SK-N-SH (cell line): ENCODE measurements around the gene ADCK1. TPM values are rescaled to one million over a fixed set of nuclear protein-coding genes. Genes with fewer than 3 reads are reported as not detected.

Source experiments
- CTCF ChIA-PET: fragments of 300-600, 350-600 bp; formaldehyde crosslinking; extraction: SDS; loops from one replicate; lab custom pipeline; 2021; lab: Yijun Ruan, JAX
- POLR2A ChIA-PET: fragments of 350-600 bp; sonication (Branson Sonifier 250); formaldehyde crosslinking; extraction: SDS; loops from one replicate; lab custom pipeline; 2020; ENCODE audit warnings: antibody characterized with exemption, inconsistent platforms; lab: Yijun Ruan, JAX
- DNase-seq: peaks from one replicate; pipeline ENCODE4 v3.0.0; 2012
- H2AFZ ChIP-seq: fragments of 200-600 bp; sonication (generic); 2 replicates; pipeline ENCODE4 v1.8.1; 2016; ENCODE audit warnings: antibody characterized with exemption, mild to moderate bottlenecking, low read depth
- H3F3A ChIP-seq: fragments of 200-600 bp; sonication (generic); replicated peaks from 2 replicates; pipeline ENCODE3; 2016; ENCODE audit warnings: antibody characterized with exemption, mild to moderate bottlenecking; ENCODE audit not compliant: insufficient read depth
- H3K27ac ChIP-seq, 2 experiments: fragments of 200-500 bp in 1 of 2; fragments of 200-600 bp in 1 of 2; sonication (Bioruptor generic) in 1 of 2; sonication (generic), shearing (Covaris generic) in 1 of 2; 2 replicates each; pipeline versions ENCODE4 v1.5.1 to v1.6.1; 2014 to 2016; ENCODE audit warnings: low read depth in 2 of 2, inconsistent platforms in 1 of 2, low read length in 1 of 2, mild to moderate bottlenecking in 1 of 2, mixed read lengths in 1 of 2
- H3K27me3 ChIP-seq: fragments of 200-600 bp; sonication (generic), shearing (Covaris generic); 2 replicates; pipeline ENCODE4 v1.6.1; 2016; ENCODE audit warnings: mixed run types; ENCODE audit not compliant: insufficient read depth
- H3K36me3 ChIP-seq, 2 experiments: fragments of 200-500 bp in 1 of 2; fragments of 200-600 bp in 1 of 2; sonication (Bioruptor generic) in 1 of 2; sonication (generic) in 1 of 2; replicated peaks in 1 of 2; 2 replicates each; pipeline versions ENCODE3 to v1.5.1; 2014 to 2016; ENCODE audit warnings: low read length in 1 of 2, mild to moderate bottlenecking in 1 of 2; ENCODE audit not compliant: insufficient read depth in 2 of 2, control insufficient read depth in 1 of 2
- H3K4me1 ChIP-seq, 2 experiments: fragments of 200-500 bp in 1 of 2; fragments of 200-600 bp in 1 of 2; sonication (Bioruptor generic) in 1 of 2; sonication (generic), shearing (Covaris generic) in 1 of 2; 2 replicates each; pipeline versions ENCODE4 v1.5.1 to v1.6.1; 2014 to 2016; ENCODE audit warnings: low read depth in 1 of 2, low read length in 1 of 2, mixed run types in 1 of 2; ENCODE audit not compliant: insufficient read depth in 2 of 2, control insufficient read depth in 1 of 2
- H3K4me2 ChIP-seq: fragments of 200-600 bp; sonication (generic), shearing (Covaris generic); 2 replicates; pipeline ENCODE4 v1.6.1; 2017; ENCODE audit warnings: mixed run types
- H3K4me3 ChIP-seq, 2 experiments: fragments of 200-500 bp in 1 of 2; fragments of 200-600 bp in 1 of 2; sonication (Bioruptor generic) in 1 of 2; sonication (generic), shearing (Covaris generic) in 1 of 2; 2 replicates each; pipeline versions ENCODE4 v1.5.1 to v1.8.1; 2014 to 2016; ENCODE audit warnings: low read depth in 2 of 2, inconsistent platforms in 1 of 2, low read length in 1 of 2, mild to moderate bottlenecking in 1 of 2, mixed read lengths in 1 of 2, moderate library complexity in 1 of 2
- H3K79me2 ChIP-seq: fragments of 200-600 bp; sonication (generic); 2 replicates; pipeline ENCODE4 v1.8.1; 2017; ENCODE audit warnings: mild to moderate bottlenecking; ENCODE audit not compliant: insufficient read depth
- H3K9ac ChIP-seq: fragments of 200-600 bp; sonication (generic); 2 replicates; pipeline ENCODE4 v1.6.1; 2017; ENCODE audit warnings: mixed run types
- H3K9me2 ChIP-seq: fragments of 200-600 bp; sonication (generic); 2 replicates; pipeline ENCODE4 v1.6.1; 2017; ENCODE audit warnings: mixed run types
- H3K9me3 ChIP-seq: fragments of 200-600 bp; sonication (generic); 2 replicates; pipeline ENCODE4 v1.6.1; 2017; ENCODE audit warnings: mixed run types, mild to moderate bottlenecking, moderate library complexity
- H4K20me1 ChIP-seq: fragments of 200-600 bp; sonication (generic); 2 replicates; pipeline ENCODE4 v1.6.1; 2017; ENCODE audit warnings: mild to moderate bottlenecking, mixed run types; ENCODE audit not compliant: insufficient read depth
- ELF1 ChIP-seq: IDR thresholded peaks from 2 replicates; pipeline ENCODE4 v1.4.0; 2012
- EP300 ChIP-seq, 2 experiments: IDR thresholded peaks; 2 replicates each; pipeline versions ENCODE4 v1.4.0 to v1.6.1; 2012; ENCODE audit warnings: borderline replicate concordance in 1 of 2, low read depth in 1 of 2, low read length in 1 of 2
- EZH2phosphoT487 ChIP-seq: fragments of 200-600 bp; sonication (generic); IDR thresholded peaks from 2 replicates; pipeline ENCODE4 v1.6.1; 2017; ENCODE audit warnings: low read depth, mixed run types, mild to moderate bottlenecking, antibody characterized with exemption, moderate library complexity, borderline replicate concordance
- FOXM1 ChIP-seq: IDR thresholded peaks from 2 replicates; pipeline ENCODE4 v1.4.0; 2012; ENCODE audit warnings: low read depth, mild to moderate bottlenecking
- GABPA ChIP-seq: IDR thresholded peaks from 2 replicates; pipeline ENCODE4 v1.4.0; 2012; ENCODE audit warnings: low read depth, mild to moderate bottlenecking
- GATA2 ChIP-seq: sonication (generic); formaldehyde crosslinking; IDR thresholded peaks from 2 replicates; pipeline ENCODE4 v1.5.0; 2020; ENCODE audit warnings: mild to moderate bottlenecking, missing genetic modification reagents
- MAX ChIP-seq: IDR thresholded peaks from 2 replicates; pipeline ENCODE4 v1.4.0; 2012; ENCODE audit warnings: low read depth
- MEF2A ChIP-seq: IDR thresholded peaks from 2 replicates; pipeline ENCODE4 v1.4.0; 2012; ENCODE audit warnings: low read depth, borderline replicate concordance
- MXI1 ChIP-seq: IDR thresholded peaks from 2 replicates; pipeline ENCODE4 v1.6.1; 2012; ENCODE audit warnings: mild to moderate bottlenecking, low read depth, low read length, improper control_type of control experiment
- NFIC ChIP-seq: IDR thresholded peaks from 2 replicates; pipeline ENCODE4 v1.4.0; 2012; ENCODE audit warnings: borderline replicate concordance
- POLR2AphosphoS5 ChIP-seq: IDR thresholded peaks from 2 replicates; pipeline ENCODE4 v1.6.1; 2012; ENCODE audit warnings: low read depth, low read length
- RAD21 ChIP-seq: IDR thresholded peaks from 2 replicates; pipeline ENCODE4 v1.6.1; 2012; ENCODE audit warnings: mild to moderate bottlenecking, low read length
- RFX5 ChIP-seq: IDR thresholded peaks from 2 replicates; pipeline ENCODE4 v1.6.1; 2012; ENCODE audit warnings: mild to moderate bottlenecking, improper control_type of control experiment, low read length
- RXRA ChIP-seq: IDR thresholded peaks from 2 replicates; pipeline ENCODE4 v1.4.0; 2012; ENCODE audit warnings: low read depth, mild to moderate bottlenecking, borderline replicate concordance
- SMC3 ChIP-seq: IDR thresholded peaks from 2 replicates; pipeline ENCODE4 v1.6.1; 2012; ENCODE audit warnings: low read depth, low read length, improper control_type of control experiment
- USF1 ChIP-seq: IDR thresholded peaks from 2 replicates; pipeline ENCODE4 v1.4.0; 2012; ENCODE audit warnings: low read depth, borderline replicate concordance
- YY1 ChIP-seq: IDR thresholded peaks from 2 replicates; pipeline ENCODE4 v1.4.0; 2012; ENCODE audit warnings: low read depth, mild to moderate bottlenecking
- WGBS: methylation state at CpG from one replicate; pipeline ENCODE4 v1.1.6; 2017; ENCODE audit warnings: low lambda C conversion rate; 5-methylcytosine and 5-hydroxymethylcytosine counted together
- polyA plus RNA-seq, 3 experiments: library from polyadenylated mRNA; depleted of rRNA; stranded (reverse); fragments of >200 nt; gene quantifications; 2 replicates each; pipeline ENCODE4 v1.2.3, GENCODE V29; 2012
- TF ChIP-seq, protein P1 (sequence below): fragments of 150-350 bp; IDR thresholded peaks from 2 replicates; pipeline ENCODE4 v1.6.1; 2017; ENCODE audit warnings: antibody characterized with exemption, low read length, low read depth, borderline replicate concordance
- TF ChIP-seq, protein P2 (sequence below): IDR thresholded peaks from 2 replicates; pipeline ENCODE4 v1.4.0; 2012; ENCODE audit warnings: low read depth, borderline replicate concordance
- TF ChIP-seq, protein P3 (sequence below): fragments of 150-350 bp; IDR thresholded peaks from 2 replicates; pipeline ENCODE4 v1.6.1; 2016; ENCODE audit warnings: mild to moderate bottlenecking, low read depth, low read length

ADCK1 gene
- polyA plus RNA-seq, 1 of the 3 experiments (the other 2 are of a cell fraction), result 11.4 TPM

- H3K36me3 ChIP-seq, result no peaks in the 10 kb centered on the region
- H4K20me1 ChIP-seq, result no peaks in the 10 kb centered on the region
- DNase-seq, result no peak
- H3K27ac ChIP-seq, result no peak overlapping the region
- no peaks in the 10 kb centered on the region for H3K27me3 ChIP-seq
- H3K9me3 ChIP-seq, result no peaks in the 10 kb centered on the region
- H3K79me2 ChIP-seq, result no peaks in the 10 kb centered on the region
- H3K4me2 ChIP-seq, result no peak overlapping the region
- H2AFZ ChIP-seq, result no peak overlapping the region
- peaks cover 0 to 8% of the 10 kb centered on the region in 2 experiments; a peak in 1 of 4 replicates for H3K4me1 ChIP-seq
- no peaks in the 10 kb centered on the region for H3K9me2 ChIP-seq
- H3F3A ChIP-seq, result no peaks in the 10 kb centered on the region
- no peak overlapping the region for H3K9ac ChIP-seq
- CTCF ChIA-PET, result interaction anchor here (1.2 kb wide), 1 partner anchor 17 kb away, joined by 3 read pairs; no protein-coding TSS in a partner anchor
- no peak overlapping the region for H3K4me3 ChIP-seq
- 81% methylated on average over 8 of the region's 8 CpGs for WGBS
- no peak for TF ChIP-seq RXRA
- no peak for TF ChIP-seq YY1
- TF ChIP-seq RAD21, result no peak
- TF ChIP-seq ELF1, result no peak
- no peak for TF ChIP-seq GABPA
- TF ChIP-seq FOXM1, result no peak
- TF ChIP-seq MXI1, result no peak
- no peak for TF ChIP-seq NFIC
- no peak for TF ChIP-seq RFX5
- no peak for TF ChIP-seq MAX
- no peak for TF ChIP-seq EP300 (IDR thresholded peaks at IDR 0.05; ENCODE audit: borderline replicate concordance in 1 of 2, low read depth in 1 of 2, low read length in 1 of 2)
- TF ChIP-seq, protein P1, sequence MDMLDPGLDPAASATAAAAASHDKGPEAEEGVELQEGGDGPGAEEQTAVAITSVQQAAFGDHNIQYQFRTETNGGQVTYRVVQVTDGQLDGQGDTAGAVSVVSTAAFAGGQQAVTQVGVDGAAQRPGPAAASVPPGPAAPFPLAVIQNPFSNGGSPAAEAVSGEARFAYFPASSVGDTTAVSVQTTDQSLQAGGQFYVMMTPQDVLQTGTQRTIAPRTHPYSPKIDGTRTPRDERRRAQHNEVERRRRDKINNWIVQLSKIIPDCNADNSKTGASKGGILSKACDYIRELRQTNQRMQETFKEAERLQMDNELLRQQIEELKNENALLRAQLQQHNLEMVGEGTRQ, result no peak
- no peak for TF ChIP-seq EZH2phosphoT487
- no peak for TF ChIP-seq MEF2A
- no peak for TF ChIP-seq POLR2AphosphoS5
- TF ChIP-seq, protein P2, sequence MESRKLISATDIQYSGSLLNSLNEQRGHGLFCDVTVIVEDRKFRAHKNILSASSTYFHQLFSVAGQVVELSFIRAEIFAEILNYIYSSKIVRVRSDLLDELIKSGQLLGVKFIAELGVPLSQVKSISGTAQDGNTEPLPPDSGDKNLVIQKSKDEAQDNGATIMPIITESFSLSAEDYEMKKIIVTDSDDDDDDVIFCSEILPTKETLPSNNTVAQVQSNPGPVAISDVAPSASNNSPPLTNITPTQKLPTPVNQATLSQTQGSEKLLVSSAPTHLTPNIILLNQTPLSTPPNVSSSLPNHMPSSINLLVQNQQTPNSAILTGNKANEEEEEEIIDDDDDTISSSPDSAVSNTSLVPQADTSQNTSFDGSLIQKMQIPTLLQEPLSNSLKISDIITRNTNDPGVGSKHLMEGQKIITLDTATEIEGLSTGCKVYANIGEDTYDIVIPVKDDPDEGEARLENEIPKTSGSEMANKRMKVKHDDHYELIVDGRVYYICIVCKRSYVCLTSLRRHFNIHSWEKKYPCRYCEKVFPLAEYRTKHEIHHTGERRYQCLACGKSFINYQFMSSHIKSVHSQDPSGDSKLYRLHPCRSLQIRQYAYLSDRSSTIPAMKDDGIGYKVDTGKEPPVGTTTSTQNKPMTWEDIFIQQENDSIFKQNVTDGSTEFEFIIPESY, result no peak
- no peak for TF ChIP-seq GATA2
- TF ChIP-seq SMC3, result no peak
- TF ChIP-seq, protein P3, sequence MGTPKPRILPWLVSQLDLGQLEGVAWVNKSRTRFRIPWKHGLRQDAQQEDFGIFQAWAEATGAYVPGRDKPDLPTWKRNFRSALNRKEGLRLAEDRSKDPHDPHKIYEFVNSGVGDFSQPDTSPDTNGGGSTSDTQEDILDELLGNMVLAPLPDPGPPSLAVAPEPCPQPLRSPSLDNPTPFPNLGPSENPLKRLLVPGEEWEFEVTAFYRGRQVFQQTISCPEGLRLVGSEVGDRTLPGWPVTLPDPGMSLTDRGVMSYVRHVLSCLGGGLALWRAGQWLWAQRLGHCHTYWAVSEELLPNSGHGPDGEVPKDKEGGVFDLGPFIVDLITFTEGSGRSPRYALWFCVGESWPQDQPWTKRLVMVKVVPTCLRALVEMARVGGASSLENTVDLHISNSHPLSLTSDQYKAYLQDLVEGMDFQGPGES, result no peak
- no peak for TF ChIP-seq USF1
- POLR2A ChIA-PET, result no interaction called here
Measured at GRCh38 chr14:77910506-77910905, 110.6 kb downstream of the ADCK1 start.
